NCI-H748 treated with DMSO at 0.1 percent for 48 hours (cell line): ENCODE data around the gene TCL1B.
"Not testable (repeated sequence)": the region's sequence is repeated elsewhere in the genome, so short reads cannot be mapped to it uniquely, and the experiment has no call there.

ENCODE experiments used
- DNase-seq: peaks from one replicate; lab custom pipeline; 2025; lab: John Stamatoyannopoulos, UW

The TCL1B gene, protein sequence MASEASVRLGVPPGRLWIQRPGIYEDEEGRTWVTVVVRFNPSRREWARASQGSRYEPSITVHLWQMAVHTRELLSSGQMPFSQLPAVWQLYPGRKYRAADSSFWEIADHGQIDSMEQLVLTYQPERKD

DNA sequence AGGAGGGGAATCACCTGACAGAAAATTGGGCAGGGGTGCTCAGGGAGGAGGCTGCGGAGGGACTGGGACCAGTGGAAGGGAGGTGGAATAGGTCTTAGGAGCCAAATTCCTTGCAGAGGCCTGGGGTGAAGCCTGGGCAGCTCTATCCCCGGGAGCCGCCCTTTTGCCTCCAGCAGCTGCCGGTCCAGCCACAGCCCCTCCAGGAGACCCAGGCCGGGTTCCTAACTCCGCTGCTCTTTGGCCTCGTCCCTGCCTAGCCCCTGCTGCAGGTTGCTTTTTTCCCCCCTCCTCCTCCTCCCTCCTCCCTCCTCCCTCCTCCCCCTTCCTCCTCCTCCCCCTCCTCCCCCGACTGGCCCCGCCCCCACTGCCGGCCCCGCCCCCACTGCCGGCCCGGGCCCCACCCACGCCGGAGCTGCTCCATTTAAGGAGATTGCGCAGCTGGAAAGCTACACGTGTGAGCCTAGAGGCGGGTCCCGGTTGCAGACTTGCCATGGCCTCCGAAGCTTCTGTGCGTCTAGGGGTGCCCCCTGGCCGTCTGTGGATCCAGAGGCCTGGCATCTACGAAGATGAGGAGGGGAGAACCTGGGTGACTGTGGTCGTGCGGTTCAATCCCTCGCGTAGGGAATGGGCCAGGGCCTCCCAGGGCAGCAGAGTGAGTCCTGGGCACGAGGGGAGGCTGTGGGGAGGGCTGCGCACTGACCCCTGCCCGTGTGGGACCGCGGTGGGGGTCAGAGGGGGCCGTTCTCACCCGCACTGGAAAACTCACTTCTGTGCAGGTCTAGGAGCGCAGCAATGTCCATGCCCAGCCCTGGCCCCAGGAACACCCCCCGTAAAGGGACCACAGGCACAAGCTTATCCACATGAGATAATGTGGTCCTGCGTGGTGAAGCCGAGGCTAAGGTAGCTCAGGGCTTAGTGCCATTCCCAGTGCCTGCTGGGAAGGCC is at the start of gene TCL1B:
TSS of gene TCL1B (plus strand) at position 449 of the 945 bp plus-strand sequence. CDS start at position 491, 42 bp downstream.
- DNase-seq = no peak

- no peak for DNase-seq
Observed at GRCh38 chr14:95644981-95645380, 41.2 kb upstream of the TCL1B start.

DNA sequence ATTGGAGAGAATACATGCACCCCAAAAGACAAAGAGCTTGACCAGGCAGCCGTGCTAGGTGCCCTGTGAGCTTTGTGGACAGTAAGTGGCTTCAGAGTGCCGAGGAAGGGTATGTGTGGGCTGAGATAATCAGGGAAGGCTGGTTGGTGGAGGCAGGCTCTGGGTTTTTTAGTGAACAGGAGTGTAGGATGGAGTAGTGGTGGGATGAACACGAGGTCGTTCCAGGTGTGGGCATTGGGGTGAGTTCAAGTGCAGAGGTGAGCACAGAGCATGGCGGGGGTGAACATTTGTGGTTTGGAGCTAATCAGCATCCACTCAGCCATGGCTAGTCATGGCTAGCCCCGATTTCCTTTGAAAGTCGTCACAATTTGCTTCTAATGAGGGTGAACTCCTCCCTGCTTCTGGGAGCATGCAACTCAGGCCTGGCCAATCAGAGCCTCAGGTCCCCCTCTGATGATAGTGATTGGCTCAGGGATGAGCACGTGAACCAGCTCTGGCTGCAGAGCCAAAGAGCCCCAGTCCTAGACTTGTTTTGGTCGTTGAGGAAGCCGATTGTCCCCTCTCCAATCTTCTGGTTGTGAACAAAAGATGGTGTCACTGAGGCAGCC is 40.7 kb upstream of the TCL1B start:
- no peak for DNase-seq

DNA sequence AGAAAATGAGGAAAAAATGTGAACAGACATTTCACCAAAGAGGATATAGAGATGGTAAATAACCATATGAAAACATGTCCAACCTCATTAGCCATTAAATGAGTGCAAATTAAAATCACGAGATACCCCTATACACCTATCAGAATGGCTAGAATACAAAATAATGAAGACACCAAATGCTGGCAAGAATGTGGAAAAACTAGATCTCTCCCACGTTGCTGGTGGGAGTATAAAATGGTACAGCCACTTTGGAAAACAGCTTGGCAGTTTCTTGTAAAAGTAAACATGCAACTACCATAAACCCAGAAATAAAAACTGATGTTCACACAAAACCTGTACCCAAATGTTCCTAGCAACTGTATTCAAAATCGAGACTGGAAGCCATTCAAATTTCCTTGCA is 38.3 kb upstream of the TCL1B start:
- DNase-seq = no peak

GRCh38 chr14:95649230-95649629 is 37.0 kb upstream of the TCL1B start:
- DNase-seq = peak; percentile 54

DNA sequence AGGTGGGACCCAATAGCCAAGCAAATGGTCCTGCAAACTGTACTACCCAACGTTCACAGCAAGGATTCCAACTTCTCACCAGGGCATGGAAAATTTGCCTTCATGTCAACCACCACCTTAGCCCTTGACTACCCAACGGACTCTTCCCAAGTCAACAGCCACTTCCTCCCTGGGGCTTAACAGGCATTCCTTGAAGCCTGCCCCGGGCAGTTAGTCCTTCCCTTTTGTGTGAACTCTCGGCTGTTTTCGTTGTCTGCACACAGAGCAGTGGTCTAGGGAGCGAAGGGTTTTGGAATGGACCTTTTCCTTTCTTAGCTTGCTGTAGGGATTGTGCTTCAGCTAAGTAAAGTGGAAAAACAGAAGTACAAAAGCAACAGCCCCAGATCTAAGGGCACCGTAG is 35.2 kb upstream of the TCL1B start:
- no peak for DNase-seq

DNA sequence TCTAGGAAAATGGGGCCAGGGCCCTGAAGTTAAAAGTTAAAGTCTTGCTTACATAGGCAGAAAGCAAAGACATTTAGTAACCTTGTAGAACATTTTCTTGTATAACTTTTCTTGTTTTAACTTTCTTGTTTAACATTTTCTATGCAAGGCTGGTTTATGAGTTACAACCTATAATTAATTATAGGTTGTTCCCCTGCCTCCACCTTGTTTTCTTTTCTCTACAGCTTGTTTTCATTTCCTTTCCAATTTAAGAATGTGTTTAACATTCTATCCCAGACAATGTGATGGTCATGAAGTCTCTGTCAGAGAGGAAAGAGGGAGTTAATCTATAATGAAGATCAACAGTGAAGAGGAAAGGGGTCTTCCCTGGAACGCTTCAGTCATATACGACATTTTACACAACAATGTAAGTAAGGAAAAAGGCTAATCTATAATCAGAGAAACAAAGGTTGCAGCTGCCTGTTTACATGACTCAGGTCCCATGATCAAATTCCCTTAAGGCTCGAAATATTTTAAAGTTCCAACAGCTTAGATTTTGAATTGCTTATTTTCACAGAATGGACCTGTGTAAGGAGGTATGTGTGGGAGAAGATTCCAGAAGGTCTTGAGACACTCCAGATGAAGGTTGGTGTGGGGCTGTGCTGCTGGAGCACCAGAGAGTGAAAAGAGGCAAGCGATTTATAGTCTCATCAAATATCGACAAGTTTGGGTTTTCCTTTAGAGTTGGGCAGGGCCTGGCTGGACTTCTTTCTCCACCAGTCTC is 34.2 kb upstream of the TCL1B start:
- no peak for DNase-seq

DNA sequence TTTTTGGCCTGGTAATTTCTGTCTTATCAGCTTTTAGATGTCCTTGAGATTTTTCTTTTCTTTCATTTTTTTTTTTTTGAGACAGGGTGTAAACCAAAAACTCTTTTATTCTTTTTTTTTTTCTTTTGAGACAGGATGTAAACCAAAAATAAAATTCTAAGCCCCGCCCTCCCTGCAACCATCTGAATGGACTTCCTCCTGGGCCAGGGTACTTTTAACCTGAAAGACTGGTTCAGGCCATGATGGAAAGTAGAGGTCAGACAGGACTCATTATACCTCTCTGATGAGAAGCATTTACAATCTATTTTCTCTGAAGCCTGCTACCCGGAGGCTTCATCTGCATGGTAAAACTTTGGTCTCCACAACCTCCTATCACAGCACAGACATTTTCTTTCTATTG is 33.5 kb upstream of the TCL1B start:
- DNase-seq = no peak

- DNase-seq = no peak
Observed at GRCh38 chr14:95655461-95655860, 30.8 kb upstream of the TCL1B start.

DNA sequence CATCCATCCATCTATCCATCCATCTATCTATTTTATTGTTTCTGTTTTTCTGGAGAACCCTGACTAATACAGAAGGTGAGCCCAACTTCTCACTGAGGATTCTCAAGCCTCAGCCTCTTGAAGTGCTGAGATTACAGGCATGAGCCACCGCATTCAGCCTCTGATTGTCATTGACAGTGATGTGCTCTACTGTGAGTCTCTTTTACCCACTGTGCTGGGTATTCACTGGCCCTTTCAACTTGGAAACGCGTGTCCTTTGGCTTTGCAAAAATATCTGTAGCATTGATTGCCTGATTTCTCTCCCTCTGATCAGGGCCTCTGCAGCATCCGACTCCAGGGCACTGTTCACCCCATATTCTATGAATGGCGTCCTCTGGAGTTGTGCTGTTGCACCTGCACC is 29.6 kb upstream of the TCL1B start:
- DNase-seq = no peak

DNA sequence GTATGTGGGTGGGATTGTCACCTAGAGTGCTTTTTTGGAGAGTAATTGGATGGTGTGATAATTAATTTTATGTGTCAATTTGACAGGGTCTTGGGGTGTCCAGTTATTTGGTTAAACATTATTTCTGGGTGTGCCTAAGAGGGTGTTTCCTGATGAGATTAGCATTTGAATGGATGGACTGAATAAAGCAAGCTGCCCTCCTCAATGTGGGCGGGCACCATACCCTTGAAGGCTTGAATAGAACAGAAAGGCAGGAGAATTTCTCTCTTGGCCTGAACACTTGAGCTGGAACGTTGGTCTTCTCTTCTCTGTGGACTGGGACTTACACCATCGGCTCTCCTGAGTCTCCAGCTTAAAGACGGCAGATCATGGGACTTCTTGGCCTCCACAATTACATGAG is 28.8 kb upstream of the TCL1B start:
- no peak for DNase-seq

- DNase-seq = no peak
Observed at GRCh38 chr14:95659293-95659989, 26.8 kb upstream of the TCL1B start.

GRCh38 chr14:95659990-95660385 is 26.2 kb upstream of the TCL1B start:
- no peak for DNase-seq

DNA sequence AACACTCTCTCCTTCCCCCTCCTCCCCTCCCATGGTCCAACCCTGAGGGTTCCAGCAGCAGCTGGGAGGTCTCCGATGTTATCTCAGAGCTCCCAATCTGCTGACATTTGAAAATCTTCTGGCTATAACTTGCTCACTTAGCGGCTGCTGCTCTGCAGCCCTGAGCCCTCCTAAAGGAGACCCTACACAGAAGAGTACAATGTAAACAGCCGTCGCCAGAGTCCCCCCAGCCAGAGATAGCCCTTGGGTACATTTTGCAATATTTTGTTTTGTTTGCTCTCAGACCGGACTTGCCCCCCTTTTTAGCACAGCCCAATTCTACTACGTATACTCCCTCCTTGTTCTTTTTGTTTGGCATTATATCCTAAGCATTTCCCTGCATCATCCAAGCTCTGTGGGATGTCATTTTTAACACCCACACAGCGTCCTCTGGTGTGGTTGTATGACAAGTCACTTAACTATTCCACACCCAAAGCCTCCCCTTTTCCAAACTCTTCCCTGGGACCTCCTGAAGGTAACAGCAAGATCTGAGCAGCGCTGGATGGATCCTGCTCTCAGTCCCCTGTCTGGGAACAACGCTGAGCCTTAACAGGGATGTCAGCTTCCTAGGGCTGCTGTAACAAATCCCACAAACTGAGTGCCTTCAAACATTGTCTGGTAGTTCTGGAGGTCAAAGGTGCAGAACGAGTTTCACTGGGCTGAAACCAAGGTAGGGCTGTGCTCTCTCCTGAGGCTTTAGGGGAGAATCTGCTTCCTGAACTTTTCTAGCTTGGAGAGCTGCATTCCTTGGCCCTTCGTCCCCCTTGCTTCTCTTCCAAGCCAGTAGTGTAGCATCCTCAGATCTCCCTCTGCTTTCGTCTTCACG is 25.3 kb upstream of the TCL1B start:
- no peak for DNase-seq

GRCh38 chr14:95662376-95663186 is 23.6 kb upstream of the TCL1B start:
- no peak for DNase-seq

DNA sequence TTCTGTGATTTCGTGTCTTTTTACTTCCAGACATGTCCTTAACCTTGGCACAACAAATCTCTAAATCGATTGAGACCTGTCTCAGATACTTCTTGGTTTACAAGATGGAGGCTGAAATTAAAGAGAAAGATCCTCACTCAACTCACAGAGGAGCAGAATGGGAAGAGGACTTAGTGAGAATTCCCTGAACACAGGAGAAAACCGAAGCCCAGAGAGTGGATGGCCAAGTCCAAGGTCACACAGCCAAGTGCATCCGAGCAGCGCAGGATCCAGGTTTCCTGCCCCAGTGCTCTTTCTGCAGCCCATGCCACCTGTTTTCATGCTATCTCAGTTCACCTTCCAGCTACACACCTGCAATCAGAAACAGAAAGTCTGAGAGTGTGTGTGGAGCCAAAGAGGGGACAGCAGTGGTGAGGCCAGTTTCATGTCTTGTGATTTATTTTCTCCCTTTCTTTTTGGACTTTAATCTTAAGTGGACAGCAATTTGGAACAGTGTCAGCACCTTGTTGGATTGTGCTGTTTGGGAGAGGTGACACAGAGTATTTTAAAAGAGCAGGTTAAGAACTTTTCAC is 22.9 kb upstream of the TCL1B start:
- no peak for DNase-seq

DNA sequence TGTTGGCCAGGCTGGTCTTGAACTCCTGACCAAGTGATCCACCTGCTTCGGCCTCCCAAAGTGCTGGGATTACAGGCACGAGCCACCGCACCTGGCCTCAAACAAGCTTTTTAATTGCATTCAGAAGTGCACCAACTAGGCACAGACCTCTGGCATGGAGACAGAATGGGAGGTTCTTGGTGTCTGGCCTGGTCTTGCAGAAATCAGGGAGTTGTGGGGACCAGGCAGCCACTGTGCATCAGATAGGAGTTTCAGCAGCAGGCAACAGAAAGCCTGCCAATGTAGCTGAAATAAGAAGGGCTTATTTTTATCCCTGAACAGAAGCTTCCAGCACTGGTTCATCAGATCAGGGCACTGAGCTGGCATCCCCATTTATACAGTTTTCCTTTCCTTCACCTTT is 22.2 kb upstream of the TCL1B start:
- DNase-seq = no peak

DNA sequence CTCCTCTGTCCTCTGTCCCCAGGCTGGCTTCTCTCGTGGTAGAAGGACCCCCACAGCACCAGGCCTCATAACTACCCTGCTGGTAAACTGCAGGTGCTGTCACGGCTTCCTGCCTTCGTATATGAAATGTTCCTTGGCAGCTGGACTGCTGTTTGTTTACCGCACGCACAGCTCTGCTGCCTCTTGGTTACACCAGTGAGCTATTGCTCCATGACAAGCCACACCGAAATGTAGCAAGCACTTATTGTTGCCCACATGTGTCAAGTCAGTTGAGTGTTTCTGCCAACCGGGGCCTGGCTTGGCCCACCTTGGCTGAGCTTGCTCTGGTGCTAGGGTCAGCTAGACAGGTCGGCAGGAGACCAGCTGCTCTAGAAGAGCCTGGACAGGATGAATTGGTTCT is 21.7 kb upstream of the TCL1B start:
- DNase-seq = no peak

DNA sequence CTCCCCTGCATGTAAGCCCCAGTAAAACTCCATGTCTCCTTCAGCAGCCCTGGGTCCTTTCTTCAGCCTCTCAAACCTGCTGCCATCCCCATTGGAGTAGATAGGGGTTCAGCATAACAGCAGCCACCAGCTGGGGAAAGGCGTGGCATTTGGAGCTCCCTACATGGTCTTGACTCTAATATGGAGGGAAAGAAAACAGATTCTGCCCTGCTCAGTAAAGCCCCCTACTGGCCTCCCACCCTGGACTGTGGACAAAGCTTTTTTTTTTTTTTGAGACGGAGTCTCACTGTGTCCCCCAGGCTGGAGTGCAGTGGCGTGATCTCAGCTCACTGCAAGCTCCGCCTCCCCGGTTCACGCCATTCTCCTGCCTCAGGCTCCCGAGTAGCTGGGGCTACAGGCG is 20.7 kb upstream of the TCL1B start:
- DNase-seq = not testable (repeated sequence)

GRCh38 chr14:95666450-95666849 is 19.8 kb upstream of the TCL1B start:
- no peak for DNase-seq
